ENCODE results near the gene CARD11.

Gene CARD11

GRCh38 chr7:2941216-2941859 lies 102.3 kb downstream of the CARD11 start:
- DNase-seq (ENCODE audit: low read depth in 3 of 3), result no peak

DNA sequence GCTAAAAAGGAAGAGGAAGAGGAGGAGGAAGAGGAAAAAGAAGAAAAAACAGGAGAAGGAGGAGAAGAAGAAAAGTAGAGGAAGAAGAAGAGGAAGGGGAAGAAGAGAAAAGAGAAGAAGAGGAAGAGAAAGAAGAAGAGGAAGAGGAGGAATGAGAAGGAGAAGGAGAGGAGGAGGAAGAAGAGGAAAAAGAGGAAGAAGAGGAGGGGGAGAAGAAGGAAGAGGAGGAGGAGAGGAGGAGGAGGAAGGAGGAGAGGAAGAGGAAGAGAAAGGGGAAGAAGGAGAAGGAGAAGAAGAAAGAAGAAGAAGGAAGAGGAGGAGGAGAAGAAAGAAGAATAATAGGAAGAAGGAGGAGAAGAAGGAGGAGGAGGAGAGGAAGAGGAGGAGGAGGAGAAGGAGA lies 103.2 kb downstream of the CARD11 start:
- DNase-seq (ENCODE audit: low read depth in 3 of 3), result no peak

DNA sequence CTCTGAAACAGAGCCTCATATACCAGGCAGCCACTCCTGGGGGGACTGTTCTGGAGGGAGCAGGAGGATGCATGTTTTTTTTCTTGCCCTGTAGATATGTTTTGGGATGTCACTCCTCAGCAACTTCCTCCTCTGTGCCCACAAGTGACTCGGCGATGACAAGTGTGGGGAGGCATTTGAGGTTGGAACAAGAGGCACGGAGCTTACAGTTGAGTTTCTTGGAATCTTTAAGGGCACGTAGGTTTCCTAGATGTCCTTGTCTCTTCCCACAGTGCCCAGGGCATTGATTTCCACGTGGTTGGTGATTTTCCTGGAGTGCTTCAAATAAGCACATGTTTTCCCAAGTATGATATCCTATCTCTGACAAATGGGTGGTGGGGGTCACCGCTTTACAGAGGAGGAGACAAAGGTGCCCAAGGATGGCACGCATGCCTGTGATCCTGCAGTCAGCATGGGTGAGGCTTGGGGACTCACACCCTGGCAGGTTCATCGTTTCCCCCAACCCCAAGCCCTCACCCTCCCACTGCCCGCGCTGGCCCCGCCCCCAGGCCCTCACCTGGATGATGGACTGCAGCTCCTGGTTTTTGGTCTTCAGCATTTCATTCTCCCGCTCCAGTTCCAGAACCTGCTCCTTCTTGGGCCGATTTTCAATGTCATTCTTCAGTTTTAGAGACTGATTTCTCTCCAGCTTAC lies 104.3 kb downstream of the CARD11 start:
- no peak for DNase-seq (ENCODE audit: low read depth in 3 of 3)

DNA sequence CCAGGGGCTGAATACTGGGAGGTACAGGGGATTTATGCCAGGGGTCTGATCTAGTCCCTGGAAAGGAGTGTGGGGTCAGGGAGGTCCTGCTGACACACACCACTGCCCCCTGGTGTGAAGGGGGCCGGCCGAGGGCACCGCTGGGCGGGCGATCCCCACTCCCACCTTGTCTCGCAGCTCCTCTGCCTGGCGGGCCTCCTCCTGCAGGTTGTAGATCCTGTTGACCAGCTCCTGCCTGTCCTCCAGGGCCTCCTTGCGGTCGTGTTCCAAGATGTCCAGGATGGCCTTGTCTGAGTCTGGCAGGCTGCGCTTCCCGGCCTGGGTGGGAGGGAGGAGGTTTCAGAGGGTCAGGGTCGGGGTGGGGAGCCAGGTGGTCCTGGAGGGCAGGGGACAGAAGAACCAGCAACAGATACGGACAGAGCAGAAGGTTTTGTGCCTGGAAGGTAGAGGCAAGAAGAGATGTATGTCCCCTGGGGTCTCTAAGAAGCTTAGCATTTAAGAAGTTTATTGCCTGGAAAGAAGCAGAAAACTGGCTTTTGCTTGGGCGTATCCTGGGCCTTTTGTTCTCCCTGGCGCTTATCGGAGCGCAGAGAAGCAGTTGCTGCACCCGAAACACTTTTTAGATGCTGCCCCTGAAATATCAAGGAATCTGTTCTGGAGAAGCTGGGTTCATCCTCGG lies 105.0 kb downstream of the CARD11 start:
- DNase-seq (ENCODE audit: low read depth in 3 of 3), result no peak

GRCh38 chr7:2937701-2938513 lies 105.8 kb downstream of the CARD11 start:
- no peak for DNase-seq (ENCODE audit: low read depth in 3 of 3)

DNA sequence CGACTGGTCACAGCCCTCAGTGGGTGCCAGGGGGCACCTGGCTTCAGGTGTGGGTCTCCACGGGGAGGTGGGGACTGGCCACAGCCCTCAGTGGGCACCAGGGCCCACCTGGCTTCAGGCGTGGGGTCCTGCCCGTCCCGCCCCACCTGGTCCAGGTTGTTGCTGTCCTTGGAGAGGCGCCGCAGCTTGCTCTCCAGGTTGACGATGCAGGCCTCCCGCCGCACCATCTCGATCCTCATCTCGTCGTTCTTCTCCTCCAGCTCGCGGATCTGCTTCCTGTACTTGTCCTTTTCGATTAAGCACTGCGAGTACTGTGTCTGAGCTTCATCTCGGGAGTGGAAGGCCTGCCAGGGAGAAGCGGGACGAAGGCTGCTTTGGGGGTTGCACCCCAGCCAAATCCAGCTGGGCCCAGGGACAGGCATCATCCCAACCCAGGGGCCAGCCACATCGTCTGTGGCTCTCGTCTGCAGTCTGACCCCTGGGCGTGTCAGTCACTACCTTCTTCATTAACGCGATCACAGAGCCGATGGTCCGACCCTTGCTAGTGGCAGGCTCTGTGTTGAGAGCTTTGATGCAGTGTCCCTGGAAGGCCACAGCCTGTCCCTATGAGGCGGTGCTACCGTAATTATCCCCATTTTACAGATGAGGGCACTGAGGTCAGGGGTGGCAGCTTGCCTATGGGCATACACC lies 106.6 kb downstream of the CARD11 start:
- DNase-seq (ENCODE audit: low read depth in 3 of 3), result no peak

GRCh38 chr7:2936301-2936700 lies 107.4 kb downstream of the CARD11 start:
- no peak for DNase-seq (ENCODE audit: low read depth in 3 of 3)

GRCh38 chr7:2934984-2935740 lies 108.5 kb downstream of the CARD11 start:
- no peak for DNase-seq (ENCODE audit: low read depth in 3 of 3)

DNA sequence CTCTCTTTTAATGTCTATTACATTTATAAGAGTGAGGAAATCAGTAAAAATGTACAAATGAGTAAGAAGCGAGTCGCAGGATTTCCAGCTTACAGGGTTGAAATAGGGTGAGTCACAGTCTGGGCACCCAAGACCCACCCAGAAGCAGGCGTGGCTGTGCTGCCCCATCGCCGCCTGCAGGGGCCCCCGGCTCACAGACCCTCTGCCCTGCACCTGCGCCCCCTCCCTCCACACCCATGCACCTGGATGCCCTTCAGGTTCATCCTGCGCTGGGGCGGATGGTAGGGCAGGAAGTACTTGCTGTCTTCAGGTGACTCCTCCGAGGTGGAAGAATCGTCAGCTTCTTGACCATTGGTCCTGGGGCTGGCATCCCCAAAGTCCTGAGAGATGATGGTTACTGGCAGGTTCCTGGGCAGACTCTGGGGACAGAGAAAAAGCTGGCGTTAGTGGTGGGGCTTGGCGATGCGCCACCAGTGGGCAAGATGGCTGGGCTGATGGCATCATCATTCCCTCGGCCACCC lies 109.4 kb downstream of the CARD11 start:
- peak in 2 of 3 experiments; percentile 6 to 27 for DNase-seq (ENCODE audit: low read depth in 3 of 3)

GRCh38 chr7:2932402-2933251 lies 111.0 kb downstream of the CARD11 start:
- no peak for DNase-seq (ENCODE audit: low read depth in 3 of 3)

DNA sequence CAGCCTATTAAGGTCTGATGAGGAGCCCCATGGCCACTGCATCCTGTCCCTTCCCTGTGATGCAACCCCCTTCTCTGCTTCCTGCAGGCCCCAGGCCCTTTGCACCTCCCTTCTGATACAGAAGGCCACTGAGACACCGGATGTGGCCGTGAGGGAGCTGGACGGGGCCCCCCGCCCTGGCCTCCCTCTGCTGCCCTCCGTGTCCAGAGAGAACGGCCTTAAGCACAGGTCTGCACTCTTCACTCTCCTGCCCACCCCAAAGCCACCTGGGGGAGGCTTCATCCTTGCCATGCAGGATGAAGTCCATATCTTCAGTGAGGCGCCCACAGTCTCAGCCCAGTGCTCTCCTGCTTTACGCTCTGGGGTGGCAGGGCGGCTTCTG lies 112.6 kb downstream of the CARD11 start:
- no peak for DNase-seq (ENCODE audit: low read depth in 3 of 3)

DNA sequence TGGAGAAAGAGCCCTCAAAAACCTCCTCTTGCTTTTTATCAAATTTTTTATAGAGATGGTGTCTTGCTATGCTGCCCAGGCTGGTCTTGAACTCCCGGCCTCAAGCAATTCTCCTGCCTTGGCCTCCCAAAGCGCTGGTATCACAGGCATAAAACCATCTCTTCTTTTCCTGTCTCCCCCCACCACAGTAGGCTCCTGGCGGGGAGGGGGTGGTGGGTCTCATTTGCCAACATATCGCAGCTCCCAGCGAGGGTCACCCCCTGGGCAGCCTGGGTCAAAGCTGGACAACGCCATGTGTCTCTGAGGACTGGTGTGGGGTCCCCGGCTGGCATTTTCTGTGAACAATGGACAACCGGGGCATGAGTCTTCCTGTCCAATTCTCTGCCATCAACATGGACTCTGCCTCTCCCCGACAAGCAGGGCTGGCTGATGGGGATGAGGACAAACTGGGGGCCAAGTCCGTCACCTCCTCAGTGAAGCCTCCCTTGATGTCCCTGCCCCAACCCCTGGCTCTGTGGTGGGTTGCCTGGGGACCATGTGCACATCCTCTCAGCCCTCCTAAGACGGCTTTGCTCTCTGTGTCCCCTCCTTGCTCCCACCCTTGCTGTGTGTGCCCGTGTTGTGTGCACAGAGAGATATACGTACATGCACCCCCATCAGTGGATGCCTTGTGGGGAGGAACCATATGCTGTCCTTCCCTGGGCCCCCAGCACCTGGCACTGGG lies 113.2 kb downstream of the CARD11 start:
- DNase-seq (ENCODE audit: low read depth in 3 of 3), result no peak

- DNase-seq (ENCODE audit: low read depth in 3 of 3), result no peak
These were observed 114.1 kb downstream of the CARD11 start for GRCh38 chr7:2929321-2930201.

DNA sequence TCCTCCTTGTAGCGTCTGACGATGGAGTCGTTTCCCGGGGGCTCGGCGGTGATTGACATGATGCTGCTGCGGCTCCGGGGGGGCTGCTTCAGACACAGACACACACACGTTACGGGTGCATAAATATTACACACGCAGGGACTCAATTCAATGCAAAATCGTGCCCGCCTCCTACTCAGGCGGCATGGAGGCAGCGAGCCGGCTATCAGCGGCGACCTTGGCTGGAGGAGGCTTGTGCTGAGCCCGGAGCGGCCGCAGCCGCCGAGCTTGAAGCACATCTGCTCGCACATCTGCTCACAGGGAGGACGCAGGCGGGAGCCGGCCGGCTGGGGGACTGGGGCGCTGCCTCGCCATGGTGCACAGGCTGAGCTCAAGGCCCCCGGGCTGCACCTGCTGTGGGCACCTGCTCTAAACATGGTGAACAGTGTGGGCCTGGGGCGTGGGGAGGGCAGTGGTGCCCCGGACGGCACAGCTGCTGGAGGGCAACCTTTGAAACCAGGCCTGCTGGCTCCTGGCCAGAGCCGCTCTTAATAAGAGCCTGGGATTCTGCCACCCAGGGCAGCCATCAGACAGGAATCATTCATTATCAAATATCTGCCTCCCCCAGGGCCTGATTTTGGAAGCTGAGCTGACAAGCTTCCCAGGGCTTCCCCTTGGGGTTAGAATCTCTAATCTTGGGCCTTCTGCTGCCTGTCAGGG lies 114.9 kb downstream of the CARD11 start:
- DNase-seq (ENCODE audit: low read depth in 3 of 3), result no peak

- no peak for DNase-seq (ENCODE audit: low read depth in 3 of 3)
These were observed 115.4 kb downstream of the CARD11 start for GRCh38 chr7:2928256-2928612.

GRCh38 chr7:2927592-2927991 lies 116.1 kb downstream of the CARD11 start:
- no peak for DNase-seq (ENCODE audit: low read depth in 3 of 3)

GRCh38 chr7:2926896-2927405 lies 116.7 kb downstream of the CARD11 start:
- DNase-seq (ENCODE audit: low read depth in 3 of 3), result no peak
